GM18867 (cell line): ENCODE measurements around the gene CDC42EP5.
"Not testable (repeated sequence)": the region's sequence is repeated elsewhere in the genome, so short reads cannot be mapped to it uniquely, and the experiment has no call there.

Experiments
- ATAC-seq: cut with Tn5 transposase; IDR thresholded peaks from one replicate; pipeline ENCODE4 v1.9.1; 2021; ENCODE audit warnings: mild to moderate bottlenecking, moderate library complexity; ENCODE audit not compliant: unreplicated experiment

The CDC42EP5 gene

GRCh38 chr19:54473071-54473891 lies at the start of gene CDC42EP5:
Gene CDC42EP5, minus strand, starts transcription at chr19:54473296. Its CDS starts 7,749 bp downstream, at chr19:54465547.
- no peak for ATAC-seq

GRCh38 chr19:54521860-54522513 lies 48.9 kb upstream of the CDC42EP5 start:
- no peak for ATAC-seq

- no peak for ATAC-seq
Measured at GRCh38 chr19:54521022-54521859, 48.1 kb upstream of the CDC42EP5 start.

- no peak for ATAC-seq
Measured at GRCh38 chr19:54518844-54519243, 45.7 kb upstream of the CDC42EP5 start.

GRCh38 chr19:54517483-54517882 lies 44.4 kb upstream of the CDC42EP5 start:
- ATAC-seq, result no peak

GRCh38 chr19:54515156-54515555 lies 42.1 kb upstream of the CDC42EP5 start:
- no peak for ATAC-seq

GRCh38 chr19:54509200-54509940 lies 36.3 kb upstream of the CDC42EP5 start:
- not testable (repeated sequence) for ATAC-seq

GRCh38 chr19:54508487-54508886 lies 35.4 kb upstream of the CDC42EP5 start:
- ATAC-seq, result not testable (repeated sequence)

GRCh38 chr19:54507824-54508223 lies 34.7 kb upstream of the CDC42EP5 start:
- no peak for ATAC-seq

- not testable (repeated sequence) for ATAC-seq
Measured at GRCh38 chr19:54507038-54507717, 34.1 kb upstream of the CDC42EP5 start.

GRCh38 chr19:54506079-54506478 lies 33.0 kb upstream of the CDC42EP5 start:
- ATAC-seq, result no peak

- ATAC-seq, result not testable (repeated sequence)
Measured at GRCh38 chr19:54505542-54505941, 32.4 kb upstream of the CDC42EP5 start.

GRCh38 chr19:54502518-54503048 lies 29.5 kb upstream of the CDC42EP5 start, which contains the start of gene LAIR2:
Gene LAIR2, plus strand, starts transcription at chr19:54502831. Its CDS starts 88 bp downstream, at chr19:54502919.
- no peak for ATAC-seq

GRCh38 chr19:54498451-54498772 lies 25.3 kb upstream of the CDC42EP5 start:
- not testable (repeated sequence) for ATAC-seq

GRCh38 chr19:54497747-54498450 lies 24.8 kb upstream of the CDC42EP5 start:
- not testable (repeated sequence) for ATAC-seq

- ATAC-seq, result not testable (repeated sequence)
Measured at GRCh38 chr19:54495284-54495683, 22.2 kb upstream of the CDC42EP5 start.

GRCh38 chr19:54493967-54494585 lies 21.0 kb upstream of the CDC42EP5 start:
- ATAC-seq, result no peak

- not testable (repeated sequence) for ATAC-seq
Measured at GRCh38 chr19:54493056-54493455, 20.0 kb upstream of the CDC42EP5 start.

GRCh38 chr19:54492568-54492967 lies 19.5 kb upstream of the CDC42EP5 start:
- no peak for ATAC-seq
